ENCODE data around the gene ABL2.
"Not testable (repeated sequence)": the region's sequence is repeated elsewhere in the genome, so short reads cannot be mapped to it uniquely, and the experiment has no call there.

ABL2 gene

GRCh38 chr1:179253286-179253972 is 24.0 kb upstream of the ABL2 start:
- peak; percentile 27 for DNase-seq (ENCODE audit: low read depth)
- no peak for TF ChIP-seq CTCF (conservative IDR thresholded peaks at IDR 0.05; ENCODE audit: control insufficient read depth, insufficient read depth, low read depth, low read length)

DNA sequence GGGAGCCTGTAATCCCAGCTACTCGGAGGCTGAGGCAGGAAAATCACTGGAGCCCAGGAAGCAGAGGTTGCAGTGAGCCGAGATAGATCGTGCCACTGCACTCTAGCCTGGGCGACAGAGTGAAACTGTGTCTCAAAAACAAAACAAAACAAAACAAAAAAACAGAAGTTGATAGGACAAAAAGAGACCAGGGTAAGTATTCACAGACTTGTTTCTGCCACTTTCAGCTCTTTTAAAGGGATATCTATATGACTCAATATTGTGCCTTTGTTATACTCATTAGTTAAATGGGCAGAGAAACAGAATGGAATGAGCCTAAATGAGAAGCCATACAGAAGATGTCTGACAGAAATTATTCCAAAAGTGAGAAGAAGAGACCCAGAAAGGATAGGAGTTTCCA is 23.1 kb upstream of the ABL2 start:
- no peak for TF ChIP-seq CTCF (conservative IDR thresholded peaks at IDR 0.05; ENCODE audit: control insufficient read depth, insufficient read depth, low read depth, low read length)

More at GRCh38 chr1:179253286-179253972, 24.0 kb upstream of the ABL2 start:
- no peak overlapping the region for H3K4me3 ChIP-seq (ENCODE audit: control insufficient read depth, low read depth, low read length)

GRCh38 chr1:179251675-179252074 is 22.2 kb upstream of the ABL2 start:
- TF ChIP-seq CTCF (conservative IDR thresholded peaks at IDR 0.05; ENCODE audit: control insufficient read depth, insufficient read depth, low read depth, low read length) = peak; percentile 47
- peak; percentile 63 for DNase-seq (ENCODE audit: low read depth)
- H3K4me3 ChIP-seq (ENCODE audit: control insufficient read depth, low read depth, low read length) = no peak overlapping the region

More for the DNA sequence above, 23.1 kb upstream of the ABL2 start:
- DNase-seq (ENCODE audit: low read depth) = no peak
- H3K4me3 ChIP-seq (ENCODE audit: control insufficient read depth, low read depth, low read length) = no peak overlapping the region

DNA sequence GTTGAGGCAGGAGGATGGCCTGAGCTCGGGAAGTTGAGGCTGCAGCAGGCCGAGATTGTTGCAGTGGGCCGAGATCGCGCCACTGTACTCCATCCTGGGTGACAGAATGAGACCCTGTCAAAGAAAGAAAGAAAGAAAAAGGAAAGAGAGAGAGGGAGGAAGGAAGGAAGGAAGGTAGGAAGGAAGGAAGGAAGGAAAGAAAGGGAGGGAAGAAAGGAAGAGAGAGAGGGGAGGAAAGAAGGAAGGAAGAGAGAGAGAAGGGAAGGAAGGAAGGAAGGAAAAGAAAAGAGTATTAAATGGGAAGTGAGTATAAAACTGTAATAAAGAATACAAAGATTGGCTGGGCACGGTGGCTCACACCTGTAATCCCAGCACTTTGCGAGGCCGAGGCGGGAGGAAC is 18.4 kb upstream of the ABL2 start:
- no peak for TF ChIP-seq CTCF (conservative IDR thresholded peaks at IDR 0.05; ENCODE audit: control insufficient read depth, insufficient read depth, low read depth, low read length)
- no peak for DNase-seq (ENCODE audit: low read depth)
- no peak overlapping the region for H3K4me3 ChIP-seq (ENCODE audit: control insufficient read depth, low read depth, low read length)

- DNase-seq (ENCODE audit: low read depth); H3K4me3 ChIP-seq (ENCODE audit: control insufficient read depth, low read depth, low read length): not testable (repeated sequence)
These were observed 15.9 kb upstream of the ABL2 start for GRCh38 chr1:179245426-179245825.

DNA sequence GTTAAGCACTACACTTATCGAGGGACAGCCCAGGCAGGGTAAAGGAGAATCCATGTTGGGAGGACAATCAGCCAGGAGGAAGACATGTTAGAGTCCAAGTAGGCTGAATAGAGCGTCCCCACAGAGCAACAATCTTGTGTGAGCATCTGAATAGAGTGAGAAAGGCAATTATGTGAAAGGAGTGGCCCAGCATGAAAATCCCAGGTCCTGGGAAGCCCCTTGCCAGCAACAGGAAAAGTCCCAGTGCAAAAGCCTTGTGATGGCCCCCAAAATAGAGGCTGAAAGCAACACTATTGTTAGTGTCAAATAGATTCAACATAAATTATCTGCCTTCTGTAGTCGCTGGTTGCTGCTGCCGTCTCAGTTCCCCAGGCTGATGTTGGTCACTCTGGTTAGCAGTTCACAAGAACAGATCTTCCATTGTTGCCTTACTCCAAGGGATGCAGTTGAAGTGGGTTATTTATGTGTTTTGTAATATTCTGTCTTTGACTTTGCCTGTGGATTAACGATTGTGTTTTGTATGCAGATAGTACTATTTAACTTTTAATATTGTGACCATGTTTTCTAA is 12.1 kb upstream of the ABL2 start:
- no peak overlapping the region for H3K4me3 ChIP-seq (ENCODE audit: control insufficient read depth, low read depth, low read length)
- DNase-seq (ENCODE audit: low read depth) = no peak
- no peak for TF ChIP-seq CTCF (conservative IDR thresholded peaks at IDR 0.05; ENCODE audit: control insufficient read depth, insufficient read depth, low read depth, low read length)

GRCh38 chr1:179237222-179237621 is 7.7 kb upstream of the ABL2 start:
- no peak for TF ChIP-seq CTCF (conservative IDR thresholded peaks at IDR 0.05; ENCODE audit: control insufficient read depth, insufficient read depth, low read depth, low read length)
- DNase-seq (ENCODE audit: low read depth) = no peak
- no peak overlapping the region for H3K4me3 ChIP-seq (ENCODE audit: control insufficient read depth, low read depth, low read length)
